Sigmoid colon (tissue), 4 donors: ENCODE data around the gene PTPRD.

ENCODE experiments used
- POLR2A ChIP-seq, 2 donors: fragments of 450-650 bp; IDR thresholded peaks; one replicate each; pipeline ENCODE4 v1.6.1; 2016; ENCODE audit warnings: antibody characterized with exemption in 2 of 2, mild to moderate bottlenecking in 2 of 2, moderate library complexity in 2 of 2
- POLR2AphosphoS5 ChIP-seq, 4 donors: sonication (generic); formaldehyde crosslinking; IDR thresholded peaks; one replicate each; pipeline ENCODE4 v1.6.1; 2017; ENCODE audit warnings: antibody characterized with exemption in 4 of 4
- TF ChIP-seq, protein P1 (sequence below), 4 experiments: fragments of 450-650 bp in 3 of 4; fragments of 200-600 bp in 1 of 4; IDR thresholded peaks; one replicate each; pipeline ENCODE4 v1.5.1; 2016 to 2019; ENCODE audit warnings: antibody characterized with exemption in 4 of 4, mild to moderate bottlenecking in 3 of 4, moderate library complexity in 2 of 4

DNA sequence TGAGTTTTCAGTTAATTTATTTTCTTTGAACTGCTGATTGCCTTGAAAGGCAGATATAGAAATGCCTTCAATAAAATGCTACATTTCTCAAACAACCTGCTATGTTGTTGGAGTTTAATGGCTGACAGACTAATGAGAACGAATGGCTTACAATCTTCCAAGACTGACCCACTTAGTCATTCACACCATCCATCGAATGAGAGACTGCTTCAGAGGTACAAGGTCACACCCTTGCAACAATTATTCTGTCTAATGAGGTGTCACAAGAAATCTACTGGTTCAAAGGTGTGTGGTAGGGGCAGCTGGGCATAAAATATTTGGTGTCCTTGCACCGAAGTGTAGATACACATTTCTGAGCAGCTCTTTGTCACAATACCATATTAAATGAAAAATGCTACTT lies 18.3 kb downstream of the PTPRD start:
- TF ChIP-seq, protein P1, sequence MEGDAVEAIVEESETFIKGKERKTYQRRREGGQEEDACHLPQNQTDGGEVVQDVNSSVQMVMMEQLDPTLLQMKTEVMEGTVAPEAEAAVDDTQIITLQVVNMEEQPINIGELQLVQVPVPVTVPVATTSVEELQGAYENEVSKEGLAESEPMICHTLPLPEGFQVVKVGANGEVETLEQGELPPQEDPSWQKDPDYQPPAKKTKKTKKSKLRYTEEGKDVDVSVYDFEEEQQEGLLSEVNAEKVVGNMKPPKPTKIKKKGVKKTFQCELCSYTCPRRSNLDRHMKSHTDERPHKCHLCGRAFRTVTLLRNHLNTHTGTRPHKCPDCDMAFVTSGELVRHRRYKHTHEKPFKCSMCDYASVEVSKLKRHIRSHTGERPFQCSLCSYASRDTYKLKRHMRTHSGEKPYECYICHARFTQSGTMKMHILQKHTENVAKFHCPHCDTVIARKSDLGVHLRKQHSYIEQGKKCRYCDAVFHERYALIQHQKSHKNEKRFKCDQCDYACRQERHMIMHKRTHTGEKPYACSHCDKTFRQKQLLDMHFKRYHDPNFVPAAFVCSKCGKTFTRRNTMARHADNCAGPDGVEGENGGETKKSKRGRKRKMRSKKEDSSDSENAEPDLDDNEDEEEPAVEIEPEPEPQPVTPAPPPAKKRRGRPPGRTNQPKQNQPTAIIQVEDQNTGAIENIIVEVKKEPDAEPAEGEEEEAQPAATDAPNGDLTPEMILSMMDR (IDR thresholded peaks at IDR 0.05), result no peak
- no peak for TF ChIP-seq POLR2A (IDR thresholded peaks at IDR 0.05)
- TF ChIP-seq POLR2AphosphoS5 (IDR thresholded peaks at IDR 0.05), result no peak
